ENCODE data around the gene HDAC4.

GRCh38 chr2:239432174-239432573 is 31.4 kb upstream of the HDAC4 start:
- TF ChIP-seq CTCF (IDR thresholded peaks at IDR 0.05), result no peak
- TF ChIP-seq ZFX (IDR thresholded peaks at IDR 0.05; ENCODE audit: borderline replicate concordance), result no peak

Data from 22Rv1 (cell line).